Fibroblast of villous mesenchyme (primary cell): ENCODE measurements around the gene HMCN1. TPM values are rescaled to one million over a fixed set of nuclear protein-coding genes. Genes with fewer than 3 reads are reported as not detected.

Experiments
- DNase-seq: peaks from one replicate; pipeline ENCODE4 v3.0.0-alpha.2; 2010; ENCODE audit warnings: low read depth
- H3K4me3 ChIP-seq: 2 replicates; pipeline ENCODE4 v1.5.1; 2011; ENCODE audit warnings: low read depth, mild to moderate bottlenecking, low read length
- CTCF ChIP-seq: IDR thresholded peaks from 2 replicates; pipeline ENCODE4 v1.5.1; 2012; ENCODE audit warnings: low read depth, mild to moderate bottlenecking, low read length; ENCODE audit not compliant: insufficient read depth
- total RNA-seq: library from RNA; depleted of rRNA; stranded (reverse); fragments of >200 nt; gene quantifications from 2 replicates; pipeline ENCODE4 v1.2.3, GENCODE V29; 2012

HMCN1 gene
- 5.2 and 14.2 TPM in 2 replicates for total RNA-seq

GRCh38 chr1:185733818-185734735 lies at the start of gene HMCN1:
HMCN1 (plus strand) TSS chr1:185734391; CDS start chr1:185734780, 389 bp downstream.
- TF ChIP-seq CTCF = peak; percentile 48
- DNase-seq = peak; percentile 24
- H3K4me3 ChIP-seq = peak within 1 kb of the TSS; percentile 45

DNA sequence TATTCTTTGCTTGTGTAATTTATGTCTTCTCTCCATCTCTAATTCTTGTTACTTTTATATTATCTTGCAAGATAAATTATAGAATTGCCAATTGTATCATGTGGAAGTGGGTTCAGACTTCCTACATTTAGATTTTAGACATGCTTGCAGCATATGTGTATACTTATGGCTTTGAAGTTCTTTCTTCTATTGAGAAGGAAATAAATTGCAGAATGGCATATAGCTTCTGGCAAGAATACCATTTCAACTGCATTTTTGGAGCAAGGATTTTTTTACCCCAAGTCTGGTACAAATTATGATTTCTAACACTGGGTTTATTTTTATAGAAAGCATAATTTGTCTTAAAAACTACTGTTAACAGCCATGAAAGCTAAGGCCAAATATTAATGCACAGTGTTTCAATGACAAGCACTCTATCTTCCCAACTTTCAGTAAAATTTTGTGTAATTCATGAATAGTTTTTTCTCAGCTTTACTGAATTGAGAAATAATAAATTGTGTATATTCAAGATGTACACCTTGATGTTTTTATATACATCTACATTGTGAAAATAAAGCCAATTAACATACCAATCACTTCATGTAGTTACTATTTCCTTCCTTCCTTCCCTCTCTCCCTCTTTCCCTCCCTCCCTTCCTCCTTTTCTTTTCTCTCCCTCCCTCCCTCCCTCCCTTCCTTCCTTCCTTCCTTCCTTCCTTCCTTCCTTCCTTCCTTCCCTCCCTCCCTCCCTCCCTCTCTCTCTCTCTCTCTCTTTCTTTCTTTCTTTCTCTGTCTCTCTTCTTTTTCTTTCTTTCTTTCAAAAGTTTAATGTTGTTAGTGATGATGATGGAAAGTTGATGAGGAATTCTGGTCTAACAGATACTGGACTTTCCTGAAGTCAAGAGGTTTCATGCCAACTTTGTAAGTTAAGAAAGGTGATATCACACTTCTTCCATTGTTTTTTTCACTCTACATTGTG lies 47.1 kb upstream of the HMCN1 start:
- no peak for DNase-seq
- H3K4me3 ChIP-seq = no peak overlapping the region
- TF ChIP-seq CTCF = no peak

GRCh38 chr1:185690527-185690926 lies 43.7 kb upstream of the HMCN1 start:
- TF ChIP-seq CTCF = no peak
- no peak overlapping the region for H3K4me3 ChIP-seq
- DNase-seq = no peak

DNA sequence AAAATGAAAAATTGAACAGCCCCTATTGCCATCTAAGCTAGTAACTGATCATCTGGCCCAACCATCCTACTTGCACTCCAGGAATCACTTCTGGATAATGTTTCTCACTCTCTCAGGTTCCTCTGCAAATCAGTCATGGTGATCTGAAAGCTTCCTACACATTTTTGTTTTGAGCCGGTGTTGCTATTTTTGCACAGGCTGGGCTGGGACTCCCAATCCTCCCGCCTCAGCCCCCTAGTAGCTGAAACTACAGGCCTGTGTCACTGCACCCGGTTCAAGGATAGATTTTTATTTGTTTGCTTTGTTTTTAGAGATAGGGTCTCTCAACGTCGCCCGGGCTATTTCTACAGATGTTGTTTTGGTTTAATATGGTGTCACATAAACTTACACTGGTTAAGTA lies 40.5 kb upstream of the HMCN1 start:
- no peak for DNase-seq
- no peak for TF ChIP-seq CTCF
- peak overlapping the region; percentile 12 for H3K4me3 ChIP-seq

DNA sequence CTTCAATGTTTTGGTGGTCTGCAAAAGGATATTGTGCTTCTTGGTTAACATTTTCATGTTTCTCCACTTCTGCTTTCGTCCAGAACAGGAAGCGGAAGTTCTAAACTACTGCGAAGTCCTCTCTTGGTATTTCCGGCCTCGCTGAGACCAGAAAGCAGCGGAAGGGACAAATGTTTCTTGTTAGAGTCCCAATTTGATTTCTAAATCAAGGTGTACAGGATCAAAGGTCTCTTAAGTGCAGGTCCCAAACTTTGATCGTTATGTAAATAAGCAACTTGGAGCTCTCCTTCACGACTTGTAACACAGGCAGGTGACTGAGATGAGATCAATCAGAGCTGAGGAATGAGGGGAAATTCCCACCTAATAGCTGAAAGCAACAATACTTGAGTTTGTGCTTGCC lies 40.1 kb upstream of the HMCN1 start:
- TF ChIP-seq CTCF = no peak
- DNase-seq = peak; percentile 5
- no peak overlapping the region for H3K4me3 ChIP-seq

GRCh38 chr1:185695299-185695698 lies 38.9 kb upstream of the HMCN1 start:
- H3K4me3 ChIP-seq = no peak overlapping the region
- no peak for DNase-seq
- TF ChIP-seq CTCF = no peak
